Transverse colon (tissue), 4 donors: ENCODE results near the gene OSBPL9. TPM values are rescaled to one million over a fixed set of nuclear protein-coding genes. Genes with fewer than 3 reads are reported as not detected.

Source experiments
- DNase-seq: peaks from one replicate; pipeline ENCODE4 v3.0.0-alpha.2; 2019
- H3K27ac ChIP-seq, 4 donors: fragments of 200-600 bp; sonication (generic); 2 replicates each; pipeline ENCODE4 v1.5.1; 2016 to 2018; ENCODE audit warnings: inconsistent platforms in 4 of 4
- H3K27me3 ChIP-seq: fragments of 200-600 bp; sonication (generic); 2 replicates; pipeline ENCODE4 v1.5.1; 2017; ENCODE audit warnings: inconsistent platforms
- H3K36me3 ChIP-seq, 4 donors: fragments of 200-600 bp; sonication (generic); 2 replicates each; pipeline ENCODE4 v1.5.1; 2017 to 2019; ENCODE audit warnings: inconsistent platforms in 4 of 4
- H3K4me1 ChIP-seq, 4 donors: fragments of 200-600 bp; sonication (generic); 2 replicates each; pipeline ENCODE4 v1.5.1; 2017 to 2020; ENCODE audit warnings: inconsistent platforms in 4 of 4
- H3K4me3 ChIP-seq, 4 donors: fragments of 200-600 bp; sonication (generic); 1 replicate in 1 of 4; 2 replicates in 3 of 4; pipeline versions ENCODE4 v1.5.1 to v1.6.1; 2017 to 2019; ENCODE audit warnings: inconsistent platforms in 4 of 4
- H3K9me3 ChIP-seq, 2 donors: fragments of 200-600 bp; sonication (generic); 2 replicates each; pipeline ENCODE4 v1.5.1; 2017 to 2019; ENCODE audit warnings: inconsistent platforms in 2 of 2
- CTCF ChIP-seq, 5 experiments: fragments of 200-600 bp in 3 of 5; fragments of 450-650 bp in 2 of 5; sonication (generic) in 3 of 5; IDR thresholded peaks; 1 replicate in 2 of 5; 2 replicates in 3 of 5; pipeline ENCODE4 v1.5.1; 2016 to 2017; ENCODE audit warnings: antibody characterized with exemption in 5 of 5, inconsistent platforms in 3 of 5, mild to moderate bottlenecking in 2 of 5, moderate library complexity in 1 of 5
- EP300 ChIP-seq: sonication (generic); formaldehyde crosslinking; IDR thresholded peaks from one replicate; pipeline ENCODE4 v1.6.1; 2017; ENCODE audit warnings: antibody characterized with exemption, low read depth
- POLR2A ChIP-seq: fragments of 450-650 bp; IDR thresholded peaks from one replicate; pipeline ENCODE4 v1.6.1; 2016; ENCODE audit warnings: antibody characterized with exemption, mild to moderate bottlenecking, moderate library complexity
- POLR2AphosphoS5 ChIP-seq, 3 donors: sonication (generic); formaldehyde crosslinking; IDR thresholded peaks; one replicate each; pipeline ENCODE4 v1.6.1; 2016; ENCODE audit warnings: antibody characterized with exemption in 3 of 3
- WGBS, 2 donors: methylation state at CpG; one replicate each; pipeline ENCODE4 v1.1.5; 2018; ENCODE audit warnings: low coverage in 1 of 2; 5-methylcytosine and 5-hydroxymethylcytosine counted together
- in situ Hi-C, 4 donors: fragments of 200-750 bp; cut with MboI; loops; one replicate each; pipeline versions ENCODE4 v1.15.0 to v1.15.1; 2017; ENCODE audit warnings: low sequenced_read_pairs in 3 of 4, low pct_ligation_motif_present in 1 of 4, low pct_unique_long_range_greater_than_20kb in 1 of 4
- intact Hi-C: fragments of 100-400 bp; cut with DNase I; formaldehyde crosslinking; loops from one replicate; pipeline ENCODE4 v1.15.1; 2023; ENCODE audit warnings: low total_unique reads
- total RNA-seq, 4 donors: library from RNA; depleted of rRNA; stranded (reverse); fragments of >200 nt; gene quantifications; one replicate each; pipeline ENCODE4 v1.1.0, GENCODE V29; 2016

The OSBPL9 gene
- total RNA-seq, 4 donors from 2014 or later, result 56.1 to 82.1 (median 65.4) TPM

GRCh38 chr1:51628715-51629590 is 12.1 kb downstream of the OSBPL9 start:
- Histone ChIP-seq H3K4me1 (peaks cover 0 to 15% (median 3%) of the 10 kb centered on the region in 4 donors), H3K4me3 (no peak overlapping the region), H3K27me3 (no peaks in the 10 kb centered on the region), H3K36me3 (no peaks in the 10 kb centered on the region), H3K9me3 (no peaks in the 10 kb centered on the region), H3K27ac (no peak overlapping the region)
- no peak for DNase-seq
- in situ Hi-C loops, result loop anchor here in 1 of 4 donors (25.0 kb wide), 1 partner anchor 133 kb away; no protein-coding TSS in a partner anchor
- WGBS, 2 donors, result 84 to 95% methylated on average over 6 to 8 of the region's 8 CpGs
- TF ChIP-seq EP300 (no peak), POLR2A (no peak)
- intact Hi-C loops, result no loop called here

GRCh38 chr1:51629918-51630317 is 13.0 kb downstream of the OSBPL9 start:
- Histone ChIP-seq H3K27ac (no peak overlapping the region), H3K36me3 (no peaks in the 10 kb centered on the region), H3K4me3 (no peak overlapping the region), H3K4me1 (peaks cover 0 to 16% (median 3%) of the 10 kb centered on the region in 4 donors), H3K27me3 (no peaks in the 10 kb centered on the region), H3K9me3 (no peaks in the 10 kb centered on the region)
- 80 to 94% methylated on average over 3 to 4 of the region's 4 CpGs for WGBS, 2 donors
- no peak for TF ChIP-seq CTCF (IDR thresholded peaks at IDR 0.05)
- no peak for TF ChIP-seq POLR2AphosphoS5 (IDR thresholded peaks at IDR 0.05)
- TF ChIP-seq POLR2A, result no peak
- TF ChIP-seq EP300, result no peak
- in situ Hi-C loops (loop anchor here in 1 of 4 donors (25.0 kb wide), 1 partner anchor 132 kb away; no protein-coding TSS in a partner anchor), intact Hi-C loops (loop anchor here (10.0 kb wide), 1 partner anchor 375 kb away; no protein-coding TSS in a partner anchor)
- DNase-seq, result no peak

- TF ChIP-seq CTCF (IDR thresholded peaks at IDR 0.05) (no peak), POLR2A (no peak), POLR2AphosphoS5 (IDR thresholded peaks at IDR 0.05) (no peak), EP300 (no peak)
- Histone ChIP-seq H3K27ac (no peak overlapping the region), H3K9me3 (no peaks in the 10 kb centered on the region), H3K27me3 (no peaks in the 10 kb centered on the region), H3K4me1 (peaks cover 0 to 18% (median 5%) of the 10 kb centered on the region in 4 donors), H3K36me3 (no peaks in the 10 kb centered on the region), H3K4me3 (no peak overlapping the region)
- in situ Hi-C loops, result loop anchor here in 1 of 4 donors (25.0 kb wide), 1 partner anchor 132 kb away; no protein-coding TSS in a partner anchor
- WGBS, 2 donors, result 80 to 90% methylated on average over 3 of the region's 3 CpGs
- intact Hi-C loops, result loop anchor here (10.0 kb wide), 1 partner anchor 376 kb away; no protein-coding TSS in a partner anchor
- DNase-seq, result no peak
These were observed 13.5 kb downstream of the OSBPL9 start for GRCh38 chr1:51630393-51630792.

- in situ Hi-C loops, result loop anchor here in 1 of 4 donors (25.0 kb wide), 1 partner anchor 131 kb away; no protein-coding TSS in a partner anchor
- H3K27ac ChIP-seq, result no peak overlapping the region
- H3K9me3 ChIP-seq, result no peaks in the 10 kb centered on the region
- H3K4me1 ChIP-seq, result peaks cover 0 to 21% (median 5%) of the 10 kb centered on the region in 4 donors
- no peak for DNase-seq
- intact Hi-C loops, result loop anchor here (10.0 kb wide), 1 partner anchor 376 kb away; no protein-coding TSS in a partner anchor
- TF ChIP-seq POLR2A, result no peak
- TF ChIP-seq EP300, result no peak
- TF ChIP-seq CTCF (IDR thresholded peaks at IDR 0.05), result no peak
- no peak for TF ChIP-seq POLR2AphosphoS5 (IDR thresholded peaks at IDR 0.05)
- no peaks in the 10 kb centered on the region for H3K27me3 ChIP-seq
- H3K4me3 ChIP-seq, result no peak overlapping the region
- H3K36me3 ChIP-seq, result no peaks in the 10 kb centered on the region
- WGBS, 2 donors, result 86 to 92% methylated on average over 3 of the region's 3 CpGs
These were observed 14.0 kb downstream of the OSBPL9 start for GRCh38 chr1:51630922-51631321.
